Loucy (cell line): ENCODE data around the gene MAP2.

Experiments
- H2AFZ ChIP-seq: fragments of 200-600 bp; sonication (generic); 2 replicates; pipeline ENCODE4 v1.6.0; 2016; ENCODE audit warnings: antibody characterized with exemption, mild to moderate bottlenecking, low read length, moderate library complexity
- H3F3A ChIP-seq: fragments of 200-600 bp; 2 replicates; pipeline ENCODE4 v1.6.0; 2016; ENCODE audit warnings: antibody characterized with exemption, low read depth, mild to moderate bottlenecking
- H3K27me3 ChIP-seq: fragments of 200-600 bp; sonication (generic); 2 replicates; pipeline ENCODE4 v1.6.1; 2014; ENCODE audit warnings: low read length, mild to moderate bottlenecking; ENCODE audit not compliant: insufficient read depth, poor library complexity, severe bottlenecking
- H3K36me3 ChIP-seq: fragments of 200-600 bp; sonication (generic); 2 replicates; pipeline ENCODE4 v1.6.1; 2016; ENCODE audit warnings: low read length; ENCODE audit not compliant: insufficient read depth
- H3K4me1 ChIP-seq: fragments of 200-600 bp; sonication (generic); 2 replicates; pipeline ENCODE4 v1.5.1; 2014; ENCODE audit warnings: low read length, mild to moderate bottlenecking; ENCODE audit not compliant: insufficient read depth, poor library complexity, severe bottlenecking
- H3K4me2 ChIP-seq: fragments of 200-600 bp; sonication (generic); 2 replicates; pipeline ENCODE4 v1.6.0; 2014; ENCODE audit warnings: antibody characterized with exemption, low read length, low read depth, mild to moderate bottlenecking; ENCODE audit not compliant: poor library complexity, severe bottlenecking
- H3K4me3 ChIP-seq: fragments of 200-600 bp; sonication (generic); 2 replicates; pipeline ENCODE4 v1.5.1; 2014; ENCODE audit warnings: low read length, mild to moderate bottlenecking, mixed read lengths; ENCODE audit not compliant: poor library complexity, severe bottlenecking
- H3K79me2 ChIP-seq: fragments of 200-600 bp; sonication (generic); 2 replicates; pipeline ENCODE4 v1.6.1; 2014; ENCODE audit warnings: low read length; ENCODE audit not compliant: insufficient read depth
- H3K9ac ChIP-seq: fragments of 200-600 bp; sonication (generic); 2 replicates; pipeline ENCODE4 v1.6.0; 2014; ENCODE audit warnings: mild to moderate bottlenecking, low read depth, low read length, moderate library complexity; ENCODE audit not compliant: poor library complexity, severe bottlenecking
- H3K9me2 ChIP-seq: fragments of 200-600 bp; sonication (generic); replicated peaks from 2 replicates; pipeline ENCODE4 v1.6.1; 2016; ENCODE audit warnings: low read depth, low read length, mixed read lengths
- H3K9me3 ChIP-seq: fragments of 200-600 bp; sonication (generic); 2 replicates; pipeline ENCODE4 v1.6.1; 2014; ENCODE audit warnings: mild to moderate bottlenecking, antibody characterized with exemption, low read length, low read depth; ENCODE audit not compliant: insufficient read depth
- H4K20me1 ChIP-seq: fragments of 200-600 bp; sonication (generic); 2 replicates; pipeline ENCODE4 v1.6.0; 2014; ENCODE audit warnings: antibody characterized with exemption, low read length, mild to moderate bottlenecking; ENCODE audit not compliant: insufficient read depth, poor library complexity, severe bottlenecking
- EZH2phosphoT487 ChIP-seq: fragments of 200-600 bp; IDR thresholded peaks from 2 replicates; pipeline ENCODE4 v1.6.1; 2018; ENCODE audit warnings: antibody characterized with exemption, mild to moderate bottlenecking, moderate library complexity, borderline replicate concordance
- TF ChIP-seq, protein P1 (sequence below): fragments of 200-600 bp; sonication (generic); conservative IDR thresholded peaks from 2 replicates; pipeline ENCODE4 v1.5.1; 2014; ENCODE audit warnings: mild to moderate bottlenecking, antibody characterized with exemption, low read length

Gene MAP2

GRCh38 chr2:209517436-209517835, 93.6 kb downstream of the MAP2 start:
- no peaks in the 10 kb centered on the region for H4K20me1 ChIP-seq
- H3K9ac ChIP-seq, result no peak overlapping the region
- H2AFZ ChIP-seq, result no peak overlapping the region
- TF ChIP-seq, protein P1, sequence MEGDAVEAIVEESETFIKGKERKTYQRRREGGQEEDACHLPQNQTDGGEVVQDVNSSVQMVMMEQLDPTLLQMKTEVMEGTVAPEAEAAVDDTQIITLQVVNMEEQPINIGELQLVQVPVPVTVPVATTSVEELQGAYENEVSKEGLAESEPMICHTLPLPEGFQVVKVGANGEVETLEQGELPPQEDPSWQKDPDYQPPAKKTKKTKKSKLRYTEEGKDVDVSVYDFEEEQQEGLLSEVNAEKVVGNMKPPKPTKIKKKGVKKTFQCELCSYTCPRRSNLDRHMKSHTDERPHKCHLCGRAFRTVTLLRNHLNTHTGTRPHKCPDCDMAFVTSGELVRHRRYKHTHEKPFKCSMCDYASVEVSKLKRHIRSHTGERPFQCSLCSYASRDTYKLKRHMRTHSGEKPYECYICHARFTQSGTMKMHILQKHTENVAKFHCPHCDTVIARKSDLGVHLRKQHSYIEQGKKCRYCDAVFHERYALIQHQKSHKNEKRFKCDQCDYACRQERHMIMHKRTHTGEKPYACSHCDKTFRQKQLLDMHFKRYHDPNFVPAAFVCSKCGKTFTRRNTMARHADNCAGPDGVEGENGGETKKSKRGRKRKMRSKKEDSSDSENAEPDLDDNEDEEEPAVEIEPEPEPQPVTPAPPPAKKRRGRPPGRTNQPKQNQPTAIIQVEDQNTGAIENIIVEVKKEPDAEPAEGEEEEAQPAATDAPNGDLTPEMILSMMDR, result no peak
- no peak for TF ChIP-seq EZH2phosphoT487
- H3K79me2 ChIP-seq, result no peaks in the 10 kb centered on the region
- H3K4me1 ChIP-seq, result no peaks in the 10 kb centered on the region
- no peaks in the 10 kb centered on the region for H3K27me3 ChIP-seq
- H3K4me3 ChIP-seq, result no peak overlapping the region
- no peaks in the 10 kb centered on the region for H3K9me2 ChIP-seq
- H3K9me3 ChIP-seq, result no peaks in the 10 kb centered on the region
- H3K4me2 ChIP-seq, result no peak overlapping the region
- H3F3A ChIP-seq, result no peaks in the 10 kb centered on the region
- no peaks in the 10 kb centered on the region for H3K36me3 ChIP-seq

GRCh38 chr2:209519271-209519670, 95.4 kb downstream of the MAP2 start:
- H3K4me2 ChIP-seq, result no peak overlapping the region
- no peaks in the 10 kb centered on the region for H3K27me3 ChIP-seq
- H3K79me2 ChIP-seq, result no peaks in the 10 kb centered on the region
- H4K20me1 ChIP-seq, result no peaks in the 10 kb centered on the region
- no peaks in the 10 kb centered on the region for H3K36me3 ChIP-seq
- H3F3A ChIP-seq, result no peaks in the 10 kb centered on the region
- no peaks in the 10 kb centered on the region for H3K9me2 ChIP-seq
- H3K9me3 ChIP-seq, result no peaks in the 10 kb centered on the region
- no peak overlapping the region for H3K9ac ChIP-seq
- H3K4me3 ChIP-seq, result no peak overlapping the region
- no peaks in the 10 kb centered on the region for H3K4me1 ChIP-seq
- H2AFZ ChIP-seq, result no peak overlapping the region
- TF ChIP-seq, protein P1, result no peak
- no peak for TF ChIP-seq EZH2phosphoT487

- TF ChIP-seq EZH2phosphoT487, result no peak
- TF ChIP-seq, protein P1, result no peak
- H3K27me3 ChIP-seq, result no peaks in the 10 kb centered on the region
Observed at GRCh38 chr2:209519906-209520305, 96.1 kb downstream of the MAP2 start.

More at GRCh38 chr2:209519906-209520305, 96.1 kb downstream of the MAP2 start:
- H3K9ac ChIP-seq, result no peak overlapping the region
- no peaks in the 10 kb centered on the region for H4K20me1 ChIP-seq
- peaks cover 3% of the 10 kb centered on the region for H3K4me1 ChIP-seq
- H3F3A ChIP-seq, result no peaks in the 10 kb centered on the region
- H3K4me2 ChIP-seq, result no peak overlapping the region
- H3K9me2 ChIP-seq, result no peaks in the 10 kb centered on the region
- no peaks in the 10 kb centered on the region for H3K36me3 ChIP-seq
- H3K79me2 ChIP-seq, result no peaks in the 10 kb centered on the region
- no peaks in the 10 kb centered on the region for H3K9me3 ChIP-seq
- H3K4me3 ChIP-seq, result no peak overlapping the region
- no peak overlapping the region for H2AFZ ChIP-seq
